ENCODE results near the gene TTC3. TPM values are rescaled to one million over a fixed set of nuclear protein-coding genes. Genes with fewer than 3 reads are reported as not detected.

Gene TTC3
- total RNA-seq, 1 experiment from 2014 or later = 77.6 TPM

DNA sequence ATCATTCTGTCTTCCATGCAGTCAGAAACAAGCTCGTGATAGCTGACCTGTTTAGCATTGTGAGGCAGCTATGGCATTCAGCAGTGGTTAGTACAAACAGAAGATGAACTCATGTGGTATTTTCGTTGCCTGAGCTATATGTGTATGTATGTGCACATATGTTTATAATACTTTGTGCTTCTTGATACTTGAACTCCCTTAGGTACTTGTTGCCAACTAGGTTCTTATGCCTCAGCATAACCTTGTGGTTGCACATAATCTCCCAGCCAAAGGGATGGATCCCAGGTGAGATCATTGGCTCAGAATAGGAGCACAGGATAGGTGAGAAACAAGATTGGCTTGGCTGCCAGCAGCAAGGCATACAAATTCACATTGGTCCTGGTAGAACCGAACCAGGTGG, 108.0 kb downstream of the TTC3 start:
- H3K27ac ChIP-seq = no peak overlapping the region
- H3K4me2 ChIP-seq = no peak overlapping the region
- H3K9me3 ChIP-seq (ENCODE audit: insufficient read depth, low read depth) = no peaks in the 10 kb centered on the region
- peaks cover 8% of the 10 kb centered on the region for H3K36me3 ChIP-seq (ENCODE audit: low read depth)
- DNase-seq = no peak
- no peak overlapping the region for H3K4me3 ChIP-seq
- no peak for TF ChIP-seq EZH2 (IDR thresholded peaks at IDR 0.05; ENCODE audit: low read depth)
- TF ChIP-seq, protein P1, sequence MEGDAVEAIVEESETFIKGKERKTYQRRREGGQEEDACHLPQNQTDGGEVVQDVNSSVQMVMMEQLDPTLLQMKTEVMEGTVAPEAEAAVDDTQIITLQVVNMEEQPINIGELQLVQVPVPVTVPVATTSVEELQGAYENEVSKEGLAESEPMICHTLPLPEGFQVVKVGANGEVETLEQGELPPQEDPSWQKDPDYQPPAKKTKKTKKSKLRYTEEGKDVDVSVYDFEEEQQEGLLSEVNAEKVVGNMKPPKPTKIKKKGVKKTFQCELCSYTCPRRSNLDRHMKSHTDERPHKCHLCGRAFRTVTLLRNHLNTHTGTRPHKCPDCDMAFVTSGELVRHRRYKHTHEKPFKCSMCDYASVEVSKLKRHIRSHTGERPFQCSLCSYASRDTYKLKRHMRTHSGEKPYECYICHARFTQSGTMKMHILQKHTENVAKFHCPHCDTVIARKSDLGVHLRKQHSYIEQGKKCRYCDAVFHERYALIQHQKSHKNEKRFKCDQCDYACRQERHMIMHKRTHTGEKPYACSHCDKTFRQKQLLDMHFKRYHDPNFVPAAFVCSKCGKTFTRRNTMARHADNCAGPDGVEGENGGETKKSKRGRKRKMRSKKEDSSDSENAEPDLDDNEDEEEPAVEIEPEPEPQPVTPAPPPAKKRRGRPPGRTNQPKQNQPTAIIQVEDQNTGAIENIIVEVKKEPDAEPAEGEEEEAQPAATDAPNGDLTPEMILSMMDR (conservative IDR thresholded peaks at IDR 0.05) = no peak
- H3K27me3 ChIP-seq (ENCODE audit: insufficient read depth, low read depth) = no peaks in the 10 kb centered on the region
- H3F3A ChIP-seq (ENCODE audit: insufficient read depth, low read depth) = no peaks in the 10 kb centered on the region
- ChIA-PET CTCF (no interaction called here), POLR2A (ENCODE audit: unreplicated experiment) (no interaction called here)
- H3K79me2 ChIP-seq (ENCODE audit: low read depth) = no peaks in the 10 kb centered on the region
- no peak overlapping the region for H2AFZ ChIP-seq
- intact Hi-C loops (cut with micrococcal nuclease; ENCODE audit: unreplicated experiment) = no loop called here
- no peaks in the 10 kb centered on the region for H3K9me2 ChIP-seq (ENCODE audit: insufficient read depth)
- no peaks in the 10 kb centered on the region for H4K20me1 ChIP-seq (ENCODE audit: insufficient read depth)
- peaks cover 6% of the 10 kb centered on the region for H3K4me1 ChIP-seq (replicated peaks; ENCODE audit: insufficient read depth)
- BruUV-seq (replicated peaks) = no TSS peak

DNA sequence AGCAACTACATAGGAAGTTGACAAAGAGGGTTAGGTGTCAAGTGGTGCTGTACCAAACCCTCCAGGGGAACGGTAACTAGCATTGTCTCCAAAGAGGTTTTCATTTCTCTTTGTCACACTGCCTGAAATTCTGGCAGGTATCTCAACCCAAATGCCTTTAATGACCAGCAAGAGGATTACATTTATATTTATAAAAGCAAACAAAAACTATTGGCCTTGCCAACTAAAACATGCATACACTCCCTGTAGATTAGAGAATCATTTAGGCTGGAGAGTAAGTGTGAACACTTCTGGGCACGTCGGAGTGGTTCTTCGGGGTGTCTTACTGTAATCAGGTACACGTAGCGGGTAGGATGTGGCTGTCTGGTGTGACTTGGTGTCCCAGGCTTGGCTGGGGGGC, 109.2 kb downstream of the TTC3 start:
- TF ChIP-seq, protein P1 (conservative IDR thresholded peaks at IDR 0.05) = no peak
- no peak for TF ChIP-seq EZH2 (IDR thresholded peaks at IDR 0.05; ENCODE audit: low read depth)
- no peaks in the 10 kb centered on the region for H3K9me2 ChIP-seq (ENCODE audit: insufficient read depth)
- no peak overlapping the region for H2AFZ ChIP-seq
- intact Hi-C loops (cut with micrococcal nuclease; ENCODE audit: unreplicated experiment) = no loop called here
- ChIA-PET POLR2A (ENCODE audit: unreplicated experiment) (no interaction called here), CTCF (no interaction called here)
- BruUV-seq (replicated peaks) = no TSS peak
- H3K79me2 ChIP-seq (ENCODE audit: low read depth) = no peaks in the 10 kb centered on the region
- no peaks in the 10 kb centered on the region for H4K20me1 ChIP-seq (ENCODE audit: insufficient read depth)
- H3K4me2 ChIP-seq = no peak overlapping the region
- H3K36me3 ChIP-seq (ENCODE audit: low read depth) = peaks cover 8% of the 10 kb centered on the region
- H3K4me1 ChIP-seq (replicated peaks; ENCODE audit: insufficient read depth) = no peaks in the 10 kb centered on the region
- no peaks in the 10 kb centered on the region for H3F3A ChIP-seq (ENCODE audit: insufficient read depth, low read depth)
- no peaks in the 10 kb centered on the region for H3K9me3 ChIP-seq (ENCODE audit: insufficient read depth, low read depth)
- no peaks in the 10 kb centered on the region for H3K27me3 ChIP-seq (ENCODE audit: insufficient read depth, low read depth)
- DNase-seq = no peak
- H3K4me3 ChIP-seq = no peak overlapping the region
- H3K27ac ChIP-seq = no peak overlapping the region

DNA sequence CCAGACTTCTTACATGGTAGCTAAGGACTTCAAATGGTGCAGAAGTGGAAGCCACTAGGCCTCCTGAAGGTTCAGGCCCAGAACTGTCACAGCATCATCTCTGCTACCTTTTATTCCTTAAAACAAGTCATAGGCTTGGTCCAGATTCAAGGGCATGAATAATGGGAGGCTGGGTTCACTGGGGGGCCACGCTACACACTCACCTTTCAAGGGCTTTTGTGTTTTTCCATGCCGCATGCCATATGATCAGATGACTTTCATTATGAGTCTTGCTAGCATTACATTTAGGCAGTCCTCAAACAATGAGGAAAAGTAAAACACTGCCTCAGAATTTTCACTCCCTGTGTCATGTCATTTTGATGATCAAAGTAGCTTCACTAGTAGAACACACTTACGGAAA, 110.7 kb downstream of the TTC3 start:
- no peaks in the 10 kb centered on the region for H3K9me2 ChIP-seq (ENCODE audit: insufficient read depth)
- DNase-seq = no peak
- no peaks in the 10 kb centered on the region for H4K20me1 ChIP-seq (ENCODE audit: insufficient read depth)
- POLR2A ChIA-PET (ENCODE audit: unreplicated experiment) = no interaction called here
- no peaks in the 10 kb centered on the region for H3K27me3 ChIP-seq (ENCODE audit: insufficient read depth, low read depth)
- no TSS peak for BruUV-seq (replicated peaks)
- CTCF ChIA-PET = no interaction called here
- H3K4me3 ChIP-seq = no peak overlapping the region
- intact Hi-C loops (cut with micrococcal nuclease; ENCODE audit: unreplicated experiment) = no loop called here
- no peaks in the 10 kb centered on the region for H3F3A ChIP-seq (ENCODE audit: insufficient read depth, low read depth)
- H3K27ac ChIP-seq = no peak overlapping the region
- TF ChIP-seq EZH2 (IDR thresholded peaks at IDR 0.05; ENCODE audit: low read depth) = no peak
- TF ChIP-seq, protein P1 (conservative IDR thresholded peaks at IDR 0.05) = no peak
- no peak overlapping the region for H3K4me2 ChIP-seq
- no peaks in the 10 kb centered on the region for H3K9me3 ChIP-seq (ENCODE audit: insufficient read depth, low read depth)
- peaks cover 5% of the 10 kb centered on the region for H3K36me3 ChIP-seq (ENCODE audit: low read depth)
- H3K4me1 ChIP-seq (replicated peaks; ENCODE audit: insufficient read depth) = no peaks in the 10 kb centered on the region
- no peaks in the 10 kb centered on the region for H3K79me2 ChIP-seq (ENCODE audit: low read depth)
- no peak overlapping the region for H2AFZ ChIP-seq

All from PC-9 (cell line).